WTC11 (cell line): ENCODE results near the gene PTPA. TPM values are rescaled to one million over a fixed set of nuclear protein-coding genes. Genes with fewer than 3 reads are reported as not detected.

Source experiments
- ARID4B ChIP-seq: sonication (generic); formaldehyde crosslinking; IDR thresholded peaks from 2 replicates; pipeline ENCODE4 v1.8.0; 2023; ENCODE audit warnings: missing genetic modification reagents, mild to moderate bottlenecking, borderline replicate concordance
- OVOL2 ChIP-seq: fragments of 250-450 bp; sonication (Bioruptor Pico); IDR thresholded peaks from 2 replicates; pipeline ENCODE4 v1.9.0; 2021; ENCODE audit warnings: mild to moderate bottlenecking, borderline replicate concordance
- PRDM15 ChIP-seq: sonication (generic); formaldehyde crosslinking; IDR thresholded peaks from 2 replicates; pipeline ENCODE4 v1.8.0; 2022; ENCODE audit warnings: missing genetic modification reagents
- PREB ChIP-seq: sonication (generic); formaldehyde crosslinking; IDR thresholded peaks from 2 replicates; pipeline ENCODE4 v1.8.1; 2022; ENCODE audit warnings: mild to moderate bottlenecking, missing genetic modification reagents, moderate library complexity, borderline replicate concordance
- RELA ChIP-seq: sonication (generic); formaldehyde crosslinking; IDR thresholded peaks from 2 replicates; pipeline ENCODE4 v1.8.1; 2022; ENCODE audit warnings: missing genetic modification reagents, mild to moderate bottlenecking, borderline replicate concordance
- SP1 ChIP-seq: sonication (generic); formaldehyde crosslinking; conservative IDR thresholded peaks from 2 replicates; pipeline ENCODE4 v1.8.1; 2022; ENCODE audit warnings: missing genetic modification reagents
- TCF7 ChIP-seq: sonication (generic); formaldehyde crosslinking; IDR thresholded peaks from 2 replicates; pipeline ENCODE4 v1.8.0; 2022; ENCODE audit warnings: mild to moderate bottlenecking, low read depth, missing genetic modification reagents, moderate library complexity
- ZNF121 ChIP-seq: sonication (generic); formaldehyde crosslinking; IDR thresholded peaks from 2 replicates; pipeline ENCODE4 v1.8.0; 2023; ENCODE audit warnings: missing genetic modification reagents
- ZNF425 ChIP-seq: fragments of 250-450 bp; sonication (Bioruptor Pico); conservative IDR thresholded peaks from 2 replicates; pipeline ENCODE4 v1.9.0; 2021; ENCODE audit warnings: mild to moderate bottlenecking
- ZNF532 ChIP-seq: fragments of 250-450 bp; sonication (Bioruptor Pico); IDR thresholded peaks from 2 replicates; pipeline ENCODE4 v1.9.0; 2021; ENCODE audit warnings: mild to moderate bottlenecking, borderline replicate concordance
- total RNA-seq: library from RNA; stranded (reverse); gene quantifications from 3 replicates; pipeline ENCODE4 v1.2.3, GENCODE V29; 2021
- TF ChIP-seq, protein P1 (sequence below): sonication (generic); formaldehyde crosslinking; conservative IDR thresholded peaks from 2 replicates; pipeline ENCODE4 v1.8.1; 2022; ENCODE audit warnings: mild to moderate bottlenecking, missing genetic modification reagents

The PTPA gene
- total RNA-seq, 1 experiment from 2014 or later = 186 TPM

- TF ChIP-seq, protein P1, sequence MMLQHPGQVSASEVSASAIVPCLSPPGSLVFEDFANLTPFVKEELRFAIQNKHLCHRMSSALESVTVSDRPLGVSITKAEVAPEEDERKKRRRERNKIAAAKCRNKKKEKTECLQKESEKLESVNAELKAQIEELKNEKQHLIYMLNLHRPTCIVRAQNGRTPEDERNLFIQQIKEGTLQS (CRISPR knock-in tag) = no peak
- TF ChIP-seq OVOL2 (no peak), SP1 (CRISPR knock-in tag) (no peak), PRDM15 (CRISPR knock-in tag) (no peak), ZNF532 (CRISPR knock-in tag) (no peak), ZNF425 (CRISPR knock-in tag) (no peak), ZNF121 (CRISPR knock-in tag) (no peak), ARID4B (CRISPR knock-in tag) (no peak), RELA (CRISPR knock-in tag) (no peak), PREB (no peak), TCF7 (CRISPR knock-in tag) (no peak)
These were observed 16.0 kb upstream of the PTPA start (continued) for GRCh38 chr9:129095170-129095667.
